Kidney (tissue), 14 donors: Measurements from ENCODE around the gene OR51E2. TPM values are rescaled to one million over a fixed set of nuclear protein-coding genes. Genes with fewer than 3 reads are reported as not detected.

ENCODE experiments used
- DNase-seq, 5 donors: peaks; one replicate each; pipeline ENCODE4 v3.0.0-alpha.2; 2013 to 2020
- FAIRE-seq: peaks from 2 replicates; lab custom pipeline; 2012; peaks lifted over from hg19 to GRCh38; lab: Jason Lieb, UNC
- H3K27ac ChIP-seq, 2 donors: one replicate each; pipeline ENCODE4 v1.7.0; 2013; ENCODE audit warnings: low read depth in 2 of 2, low read length in 2 of 2, inconsistent platforms in 1 of 2
- H3K27me3 ChIP-seq: one replicate; pipeline ENCODE4 v1.7.1; 2013; ENCODE audit warnings: low read length, inconsistent platforms; ENCODE audit not compliant: control insufficient read depth, insufficient read depth
- H3K36me3 ChIP-seq, 3 donors: one replicate each; pipeline versions ENCODE4 v1.7.0 to v1.7.1; 2013; ENCODE audit warnings: low read length in 3 of 3, control low read depth in 1 of 3, inconsistent platforms in 1 of 3; ENCODE audit not compliant: insufficient read depth in 3 of 3, control insufficient read depth in 2 of 3
- H3K4me1 ChIP-seq, 3 donors: one replicate each; pipeline versions ENCODE4 v1.7.0 to v1.7.1; 2013; ENCODE audit warnings: low read length in 3 of 3, inconsistent platforms in 1 of 3, low read depth in 1 of 3; ENCODE audit not compliant: control insufficient read depth in 2 of 3, insufficient read depth in 2 of 3
- H3K4me3 ChIP-seq, 3 donors: one replicate each; pipeline versions ENCODE4 v1.7.0 to v1.8.1; 2013; ENCODE audit warnings: low read length in 3 of 3, control low read depth in 1 of 3, inconsistent platforms in 1 of 3
- H3K9ac ChIP-seq, 3 donors: one replicate each; pipeline versions ENCODE4 v1.7.0 to v1.7.1; 2013; ENCODE audit warnings: low read length in 3 of 3, control low read depth in 1 of 3, inconsistent platforms in 1 of 3
- H3K9me3 ChIP-seq, 3 donors: one replicate each; pipeline versions ENCODE4 v1.7.0 to v1.7.1; 2013; ENCODE audit warnings: low read length in 3 of 3, control low read depth in 1 of 3, inconsistent platforms in 1 of 3; ENCODE audit not compliant: control insufficient read depth in 2 of 3, insufficient read depth in 1 of 3
- intact Hi-C: fragments of 100-400 bp; cut with DNase I; formaldehyde crosslinking; loops from one replicate; pipeline ENCODE4 v1.11.1; 2022
- polyA plus RNA-seq: library from polyadenylated mRNA; stranded (reverse); fragments of 350-450 nt; fragmentation: Illumina TruSeq; extraction: RNeasy Lipid Tissue Mini Kit (QIAGEN cat#74804); gene quantifications from one replicate; pipeline ENCODE4 v1.2.3, GENCODE V29; 2014; ENCODE audit warnings: low read depth, low replicate concordance; ENCODE audit not compliant: insufficient read depth
- total RNA-seq: library from RNA; stranded (reverse); fragmentation: NEBNext Ultra II Directional; extraction: Animal tissue kit (Norgen Biotek cat#: 25700); gene quantifications from one replicate; pipeline ENCODE4 v1.2.1, GENCODE V29; 2021
- TF ChIP-seq, protein P1 (sequence below): IDR thresholded peaks from 3 replicates; pipeline ENCODE4 v1.5.1; 2012; ENCODE audit warnings: mild to moderate bottlenecking, moderate library complexity, borderline replicate concordance; ENCODE audit not compliant: insufficient read depth; ENCODE audit errors: extremely low read depth
- donor health status: control.
- donor health status: control.
- donor health status: control.
- donor health status: control.
- donor health status: control.
- donor health status: DM: yes; HTN: yes; CAD: no.
- donor health status: Normal renal cell carcinoma (clear cell type).

The OR51E2 gene
- total and polyA plus RNA-seq, 2 donors from 2014 or later = 0.95 to 1.2 TPM

DNA sequence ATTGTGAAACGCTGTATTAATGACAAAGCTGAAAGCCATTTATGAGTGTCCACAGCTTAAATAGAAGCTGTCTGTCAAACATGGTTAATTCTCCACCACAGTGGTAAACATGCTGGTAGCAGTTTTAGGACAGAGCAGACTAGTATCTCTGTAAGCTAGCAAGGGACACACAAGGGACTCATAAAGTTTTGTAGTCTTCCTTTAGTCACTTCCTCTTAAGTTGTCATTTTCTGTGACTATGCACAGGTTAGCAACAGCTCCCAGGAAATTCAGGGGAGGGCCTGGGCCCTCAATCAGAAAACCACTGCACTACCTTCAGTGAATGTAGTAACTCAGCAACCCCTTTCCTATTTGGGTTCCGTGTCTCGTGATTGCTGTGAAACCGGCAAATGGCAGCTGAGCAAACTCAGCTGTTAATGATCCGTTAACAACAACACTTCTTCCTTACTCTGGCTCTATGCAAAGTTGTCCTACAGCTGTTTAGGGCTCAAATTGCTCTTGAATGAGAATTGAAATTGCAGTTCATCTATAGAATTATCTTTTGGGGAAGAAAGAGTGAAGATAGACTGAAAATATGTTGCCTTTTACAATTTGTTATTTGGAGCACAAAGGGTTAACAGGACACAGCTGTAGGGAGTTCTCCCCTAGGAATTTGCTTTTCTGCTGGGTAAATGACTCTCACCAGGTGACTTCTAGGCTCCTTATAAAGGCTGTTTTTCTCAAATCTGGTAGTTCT, 6.6 kb upstream of the OR51E2 start, which contains the start of gene MMP26:
TSS of gene MMP26 (plus strand) at position 731 of the 736 bp plus-strand sequence.
- no peak within 1 kb of the TSS for H3K9ac ChIP-seq

DNA sequence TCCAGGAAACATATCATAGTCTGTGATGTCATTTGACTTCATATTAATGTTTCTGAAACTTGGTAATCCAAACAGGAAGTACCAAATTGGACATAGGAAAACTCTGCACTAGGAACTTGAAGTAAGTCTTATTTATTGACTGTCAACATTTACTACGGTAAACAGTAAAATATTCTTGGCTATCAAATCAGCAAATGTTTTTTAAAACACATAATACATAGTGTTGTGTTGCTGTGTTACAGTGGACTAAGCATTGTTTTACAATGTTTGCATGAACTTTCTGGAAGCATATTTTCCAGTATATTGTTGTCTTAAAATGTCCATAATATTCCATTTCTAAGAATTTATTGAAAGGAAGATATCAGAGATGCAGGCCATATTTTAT, 2.8 kb upstream of the OR51E2 start:
- Histone ChIP-seq H3K27ac (no peak overlapping the region), H3K27me3 (no peaks in the 10 kb centered on the region), H3K4me1 (peaks cover 0 to 9% (median 0%) of the 10 kb centered on the region in 3 donors), H3K4me3 (no peak overlapping the region), H3K9me3 (no peaks in the 10 kb centered on the region), H3K9ac (no peak overlapping the region), H3K36me3 (no peaks in the 10 kb centered on the region)
- no peak for DNase-seq
- no peak for FAIRE-seq
- intact Hi-C loops = no loop called here
- TF ChIP-seq, protein P1, sequence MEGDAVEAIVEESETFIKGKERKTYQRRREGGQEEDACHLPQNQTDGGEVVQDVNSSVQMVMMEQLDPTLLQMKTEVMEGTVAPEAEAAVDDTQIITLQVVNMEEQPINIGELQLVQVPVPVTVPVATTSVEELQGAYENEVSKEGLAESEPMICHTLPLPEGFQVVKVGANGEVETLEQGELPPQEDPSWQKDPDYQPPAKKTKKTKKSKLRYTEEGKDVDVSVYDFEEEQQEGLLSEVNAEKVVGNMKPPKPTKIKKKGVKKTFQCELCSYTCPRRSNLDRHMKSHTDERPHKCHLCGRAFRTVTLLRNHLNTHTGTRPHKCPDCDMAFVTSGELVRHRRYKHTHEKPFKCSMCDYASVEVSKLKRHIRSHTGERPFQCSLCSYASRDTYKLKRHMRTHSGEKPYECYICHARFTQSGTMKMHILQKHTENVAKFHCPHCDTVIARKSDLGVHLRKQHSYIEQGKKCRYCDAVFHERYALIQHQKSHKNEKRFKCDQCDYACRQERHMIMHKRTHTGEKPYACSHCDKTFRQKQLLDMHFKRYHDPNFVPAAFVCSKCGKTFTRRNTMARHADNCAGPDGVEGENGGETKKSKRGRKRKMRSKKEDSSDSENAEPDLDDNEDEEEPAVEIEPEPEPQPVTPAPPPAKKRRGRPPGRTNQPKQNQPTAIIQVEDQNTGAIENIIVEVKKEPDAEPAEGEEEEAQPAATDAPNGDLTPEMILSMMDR = no peak

More for the DNA sequence above, 6.6 kb upstream of the OR51E2 start, which contains the start of gene MMP26:
- H3K36me3 ChIP-seq = no peaks in the 10 kb centered on the region
- TF ChIP-seq, protein P1 = no peak
- peaks cover 0 to 9% (median 0%) of the 10 kb centered on the region in 3 donors for H3K4me1 ChIP-seq
- H3K9me3 ChIP-seq = no peaks in the 10 kb centered on the region
- H3K4me3 ChIP-seq = no peak within 1 kb of the TSS
- H3K27me3 ChIP-seq = no peaks in the 10 kb centered on the region
- no peak within 1 kb of the TSS for H3K27ac ChIP-seq
- intact Hi-C loops = no loop called here
- DNase-seq (peak in 4 of 5 donors; percentile 57 to 90 (median 80)), FAIRE-seq (no peak)

DNA sequence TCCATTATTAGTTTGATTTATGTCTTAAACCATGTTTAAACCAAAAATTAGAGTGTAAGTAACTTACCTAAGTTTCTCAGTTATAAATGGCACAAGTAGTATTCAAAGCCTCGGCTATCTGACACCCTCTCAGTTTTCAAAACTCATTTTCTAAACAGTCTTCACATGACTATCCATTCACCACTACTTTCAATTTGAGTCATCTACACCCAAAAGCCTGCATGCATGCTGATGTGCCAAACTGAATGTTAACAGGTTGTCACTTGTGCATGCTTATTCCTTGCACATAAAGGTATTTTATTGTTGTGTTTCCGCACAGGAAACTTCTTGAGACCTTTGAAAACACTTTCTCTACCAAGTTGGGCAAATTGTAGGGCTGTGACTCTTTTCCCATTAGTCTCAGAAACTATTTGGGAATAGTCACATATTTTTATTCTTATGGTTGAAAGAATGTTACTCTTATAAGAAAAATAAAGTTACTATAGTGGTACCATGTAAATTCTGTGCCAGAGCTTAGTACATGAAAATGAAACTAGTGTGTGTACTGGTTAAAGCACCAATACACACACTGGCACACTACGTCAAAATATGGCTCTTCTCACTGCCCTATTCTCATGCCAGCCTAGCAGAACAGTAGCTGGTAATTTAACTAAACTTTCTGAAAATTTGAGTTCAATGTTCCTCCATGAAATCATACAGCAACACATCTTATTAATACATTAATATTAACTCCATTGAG, 2.2 kb upstream of the OR51E2 start:
- TF ChIP-seq, protein P1 = no peak
- Histone ChIP-seq H3K4me3 (no peak overlapping the region), H3K27me3 (no peaks in the 10 kb centered on the region), H3K36me3 (no peaks in the 10 kb centered on the region), H3K9ac (no peak overlapping the region), H3K4me1 (peaks cover 0 to 6% (median 0%) of the 10 kb centered on the region in 3 donors), H3K27ac (no peak overlapping the region), H3K9me3 (no peaks in the 10 kb centered on the region)
- FAIRE-seq (no peak), DNase-seq (no peak)
- intact Hi-C loops = no loop called here
